Thyroid gland (tissue), 4 donors: Measurements from ENCODE around the gene PPP4R2. TPM values are rescaled to one million over a fixed set of nuclear protein-coding genes. Genes with fewer than 3 reads are reported as not detected.
"Not testable (repeated sequence)": the region's sequence is repeated elsewhere in the genome, so short reads cannot be mapped to it uniquely, and the experiment has no call there.

Experiments
- DNase-seq, 2 donors: peaks; one replicate each; pipeline ENCODE4 v3.0.0-alpha.2; 2019
- H3K27ac ChIP-seq, 3 donors: fragments of 200-600 bp; sonication (generic); 1 replicate in 2 of 3; 2 replicates in 1 of 3; pipeline ENCODE4 v1.5.1; 2016 to 2019; ENCODE audit warnings: mild to moderate bottlenecking in 1 of 3, moderate library complexity in 1 of 3
- H3K27me3 ChIP-seq: fragments of 200-600 bp; sonication (generic); one replicate; pipeline ENCODE4 v1.5.1; 2019
- H3K36me3 ChIP-seq, 2 donors: fragments of 200-600 bp; sonication (generic); one replicate each; pipeline ENCODE4 v1.5.1; 2016 to 2019
- H3K4me1 ChIP-seq, 2 donors: fragments of 200-600 bp; sonication (generic); one replicate each; pipeline ENCODE4 v1.5.1; 2017 to 2019
- H3K4me3 ChIP-seq, 3 donors: fragments of 200-600 bp; sonication (generic); replicated peaks in 1 of 3; 1 replicate in 2 of 3; 2 replicates in 1 of 3; pipeline ENCODE4 v1.5.1; 2016; ENCODE audit warnings: mild to moderate bottlenecking in 1 of 3
- H3K9me3 ChIP-seq: fragments of 200-600 bp; sonication (generic); one replicate; pipeline ENCODE4 v1.5.1; 2017
- POLR2A ChIP-seq, 2 donors: fragments of 450-650 bp; IDR thresholded peaks; one replicate each; pipeline ENCODE4 v1.6.1; 2017; ENCODE audit warnings: antibody characterized with exemption in 2 of 2, mild to moderate bottlenecking in 2 of 2, moderate library complexity in 1 of 2
- WGBS, 2 donors: methylation state at CpG; one replicate each; pipeline ENCODE4 v1.1.5; 2017; 5-methylcytosine and 5-hydroxymethylcytosine counted together
- intact Hi-C: fragments of 100-400 bp; cut with DNase I; formaldehyde crosslinking; loops from one replicate; pipeline ENCODE4 v1.15.1; 2023
- total RNA-seq, 4 donors: library from RNA; depleted of rRNA; stranded (reverse); fragments of >200 nt; gene quantifications; one replicate each; pipeline ENCODE4 v1.2.3, GENCODE V29; 2016
- TF ChIP-seq, protein P1 (sequence below), 6 experiments: fragments of 200-600 bp in 3 of 6; fragments of 450-650 bp in 3 of 6; sonication (generic) in 3 of 6; IDR thresholded peaks; one replicate each; pipeline ENCODE4 v1.5.1; 2016 to 2019; ENCODE audit warnings: antibody characterized with exemption in 6 of 6, mild to moderate bottlenecking in 2 of 6, inconsistent platforms in 1 of 6, moderate library complexity in 1 of 6

PPP4R2 gene
- total RNA-seq, 4 donors from 2014 or later, result 51.5 to 71.3 (median 66.0) TPM

DNA sequence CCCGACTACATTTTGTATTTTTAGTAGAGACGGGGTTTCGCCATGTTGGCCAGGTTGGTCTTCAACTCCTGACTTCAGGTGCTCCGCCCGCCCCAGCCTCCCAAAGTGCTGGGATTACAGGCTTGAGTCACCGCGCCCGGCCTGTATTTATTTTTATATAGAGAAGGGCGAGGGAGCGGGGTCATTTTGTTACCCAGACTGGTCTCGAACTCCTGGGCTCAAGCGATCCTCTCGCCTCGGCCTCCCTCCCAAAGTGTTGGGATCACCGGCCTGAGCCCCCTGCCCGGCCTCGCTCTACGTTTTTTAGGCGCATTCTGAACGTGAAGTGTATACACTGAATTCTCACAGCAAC, 514 bp upstream of the PPP4R2 start:
- no peaks in the 10 kb centered on the region for H3K9me3 ChIP-seq
- peak; percentile 8 to 17 for DNase-seq
- no peaks in the 10 kb centered on the region for H3K36me3 ChIP-seq
- H3K4me3 ChIP-seq, result peak overlapping the region in 1 of 3 donors; percentile 97
- no peaks in the 10 kb centered on the region for H3K27me3 ChIP-seq
- TF ChIP-seq POLR2A (IDR thresholded peaks at IDR 0.05), result no peak
- TF ChIP-seq, protein P1, sequence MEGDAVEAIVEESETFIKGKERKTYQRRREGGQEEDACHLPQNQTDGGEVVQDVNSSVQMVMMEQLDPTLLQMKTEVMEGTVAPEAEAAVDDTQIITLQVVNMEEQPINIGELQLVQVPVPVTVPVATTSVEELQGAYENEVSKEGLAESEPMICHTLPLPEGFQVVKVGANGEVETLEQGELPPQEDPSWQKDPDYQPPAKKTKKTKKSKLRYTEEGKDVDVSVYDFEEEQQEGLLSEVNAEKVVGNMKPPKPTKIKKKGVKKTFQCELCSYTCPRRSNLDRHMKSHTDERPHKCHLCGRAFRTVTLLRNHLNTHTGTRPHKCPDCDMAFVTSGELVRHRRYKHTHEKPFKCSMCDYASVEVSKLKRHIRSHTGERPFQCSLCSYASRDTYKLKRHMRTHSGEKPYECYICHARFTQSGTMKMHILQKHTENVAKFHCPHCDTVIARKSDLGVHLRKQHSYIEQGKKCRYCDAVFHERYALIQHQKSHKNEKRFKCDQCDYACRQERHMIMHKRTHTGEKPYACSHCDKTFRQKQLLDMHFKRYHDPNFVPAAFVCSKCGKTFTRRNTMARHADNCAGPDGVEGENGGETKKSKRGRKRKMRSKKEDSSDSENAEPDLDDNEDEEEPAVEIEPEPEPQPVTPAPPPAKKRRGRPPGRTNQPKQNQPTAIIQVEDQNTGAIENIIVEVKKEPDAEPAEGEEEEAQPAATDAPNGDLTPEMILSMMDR (IDR thresholded peaks at IDR 0.05), result no peak
- WGBS, 2 donors, result 87% methylated on average over 18 to 20 of the region's 20 CpGs
- H3K27ac ChIP-seq, result peak overlapping the region; percentile 96 to 99 (median 98)
- intact Hi-C loops, result loop anchor here (10.0 kb wide), 1 partner anchor 51 kb away; no protein-coding TSS in a partner anchor
- H3K4me1 ChIP-seq, result peaks cover 25 to 34% of the 10 kb centered on the region in 2 donors

DNA sequence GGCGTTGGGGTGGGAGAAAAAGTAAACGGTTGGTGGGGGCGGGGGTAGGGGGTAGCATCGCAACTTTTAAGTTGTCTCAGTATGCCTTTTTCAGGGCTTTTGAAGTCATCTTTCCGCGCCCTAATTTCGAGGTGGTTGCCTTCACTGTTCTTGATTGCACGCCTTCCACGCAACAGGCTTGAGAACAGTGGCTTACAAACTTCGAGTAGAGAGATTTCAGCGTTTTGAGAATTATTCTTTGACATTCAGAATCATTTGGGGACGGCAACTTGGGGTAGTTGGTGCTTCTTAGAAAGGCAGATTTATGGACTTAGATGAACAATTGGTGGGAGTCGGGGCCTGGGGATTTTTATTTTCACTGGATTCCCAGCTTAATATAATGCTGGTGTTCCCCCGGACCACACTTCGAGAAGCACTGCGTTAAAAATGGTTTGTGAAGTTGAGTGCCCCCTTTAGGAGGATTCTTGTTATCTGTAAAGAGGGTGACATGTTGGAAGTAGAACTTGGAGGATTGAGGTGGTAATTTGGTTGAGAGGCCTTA, 880 bp downstream of the PPP4R2 start:
- Histone ChIP-seq H3K27ac (peak overlapping the region; percentile 96 to 99 (median 98)), H3K4me3 (peak overlapping the region; percentile 72 to 97 (median 88)), H3K27me3 (no peaks in the 10 kb centered on the region), H3K4me1 (peaks cover 29 to 34% of the 10 kb centered on the region in 2 donors), H3K9me3 (no peaks in the 10 kb centered on the region), H3K36me3 (no peaks in the 10 kb centered on the region)
- TF ChIP-seq, protein P1 (IDR thresholded peaks at IDR 0.05), result peak in 4 of 6 experiments; percentile 14 to 46 (median 37)
- TF ChIP-seq POLR2A (IDR thresholded peaks at IDR 0.05), result no peak
- WGBS, 2 donors, result 0 to 1% methylated on average over 11 to 16 of the region's 16 CpGs
- intact Hi-C loops, result loop anchor here (10.0 kb wide), 1 partner anchor 53 kb away; no protein-coding TSS in a partner anchor
- DNase-seq, result peak; percentile 11 to 28

DNA sequence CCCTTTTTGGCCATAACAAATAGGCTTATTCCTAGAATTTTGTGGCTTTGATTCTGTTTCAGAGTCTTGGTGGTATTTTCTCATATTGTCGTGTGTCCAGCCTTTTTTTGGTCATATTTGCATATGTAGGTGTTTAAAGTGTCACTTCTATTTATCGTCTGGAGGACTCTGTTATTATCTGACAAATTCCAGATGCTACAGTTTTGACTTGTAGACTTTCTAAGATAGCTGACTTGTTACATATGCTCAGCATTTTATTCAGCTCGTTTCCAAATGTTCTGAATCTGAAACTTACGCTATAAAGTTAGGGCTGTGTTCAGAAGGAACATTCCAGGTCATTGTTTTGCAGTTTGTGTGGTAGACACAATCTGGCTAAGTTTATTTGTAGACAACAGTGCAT, 1.9 kb downstream of the PPP4R2 start:
- Histone ChIP-seq H3K9me3 (no peaks in the 10 kb centered on the region), H3K4me1 (peaks cover 33 to 34% of the 10 kb centered on the region in 2 donors), H3K27ac (peak overlapping the region in 1 of 3 donors; percentile 0), H3K27me3 (no peaks in the 10 kb centered on the region), H3K36me3 (no peaks in the 10 kb centered on the region), H3K4me3 (peak overlapping the region in 1 of 3 donors; percentile 97)
- intact Hi-C loops, result loop anchor here (10.0 kb wide), 1 partner anchor 54 kb away; no protein-coding TSS in a partner anchor
- DNase-seq, result no peak
- no peak for TF ChIP-seq POLR2A (IDR thresholded peaks at IDR 0.05)
- TF ChIP-seq, protein P1 (IDR thresholded peaks at IDR 0.05), result no peak
- WGBS, 2 donors, result 25 to 32% methylated on average over 4 of the region's 4 CpGs

DNA sequence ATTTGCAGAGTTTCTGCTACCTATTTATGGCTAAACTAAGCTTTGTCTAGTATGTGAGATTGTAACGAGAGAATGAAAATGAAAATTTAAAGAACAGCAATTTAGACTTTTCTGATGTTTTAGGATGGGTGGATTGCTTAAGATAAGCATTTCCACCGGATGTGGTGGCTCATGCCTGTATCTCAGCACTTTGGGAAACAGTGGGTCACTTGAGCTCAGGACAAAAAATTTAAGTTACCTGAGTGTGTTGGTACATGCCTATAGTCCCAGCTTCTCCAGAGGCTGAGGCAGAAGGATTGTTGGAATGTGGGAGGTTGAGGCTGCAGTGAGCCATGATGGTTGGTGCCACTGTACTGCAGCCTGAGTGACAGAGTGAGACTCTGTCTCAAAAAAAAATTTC, 3.3 kb downstream of the PPP4R2 start:
- no peak overlapping the region for H3K4me3 ChIP-seq
- intact Hi-C loops, result loop anchor here (10.0 kb wide), 1 partner anchor 55 kb away; no protein-coding TSS in a partner anchor
- H3K36me3 ChIP-seq, result no peaks in the 10 kb centered on the region
- H3K9me3 ChIP-seq, result no peaks in the 10 kb centered on the region
- no peak for DNase-seq
- WGBS, 2 donors, result 70 to 71% methylated on average over 2 of the region's 2 CpGs
- H3K27ac ChIP-seq, result no peak overlapping the region
- H3K27me3 ChIP-seq, result no peaks in the 10 kb centered on the region
- TF ChIP-seq, protein P1 (IDR thresholded peaks at IDR 0.05), result no peak
- no peak for TF ChIP-seq POLR2A (IDR thresholded peaks at IDR 0.05)
- peaks cover 33 to 40% of the 10 kb centered on the region in 2 donors for H3K4me1 ChIP-seq

DNA sequence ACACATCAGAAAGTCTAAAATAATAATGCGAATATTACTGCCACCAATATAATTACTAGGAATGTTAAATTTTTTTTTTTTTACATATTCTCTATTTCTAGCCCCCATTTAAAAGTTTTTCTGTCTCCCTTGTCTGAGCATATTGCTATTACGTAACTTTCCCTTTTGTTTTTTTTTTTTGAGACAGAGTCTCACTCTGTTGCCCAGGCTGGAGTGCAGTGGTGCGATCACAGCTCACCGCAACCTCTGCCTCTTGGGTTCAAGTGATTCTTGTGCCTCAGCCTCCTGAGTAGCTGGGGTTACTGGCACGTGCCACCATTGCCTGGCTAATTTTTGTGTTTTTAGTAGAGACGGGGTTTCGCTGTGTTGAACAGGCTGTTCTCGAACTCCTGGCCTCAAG, 6.4 kb downstream of the PPP4R2 start:
- H3K36me3 ChIP-seq, H3K9me3 ChIP-seq, H3K27ac ChIP-seq, H3K27me3 ChIP-seq, H3K4me3 ChIP-seq, intact Hi-C loops: not testable (repeated sequence)
- peaks cover 29 to 36% of the 10 kb centered on the region in 2 donors for H3K4me1 ChIP-seq
- 64 to 79% methylated on average over 8 of the region's 8 CpGs for WGBS, 2 donors
- peak in 1 of 2 donors; percentile 12 for DNase-seq
